ENCODE measurements around the gene ANKRD50. TPM values are rescaled to one million over a fixed set of nuclear protein-coding genes. Genes with fewer than 3 reads are reported as not detected.
A peak's percentile ranks its signal among the peaks of the same experiment; 100 is the strongest.

ANKRD50 gene
- total and polyA plus RNA-seq, 2 of the 4 experiments (the other 2 are of a cell fraction), result 8.1 to 35.3 TPM

- WGBS, 2 experiments (ENCODE audit: extremely low coverage in 2 of 2, insufficient read length in 1 of 2), result 60% methylated on average over 1 of the region's 4 CpGs; no CpG with 5 or more reads in 1 of the 2 experiments
- dilution Hi-C loops (cut with HindIII; ENCODE audit: low sequenced_read_pairs, unreplicated experiment), result no loop called here
- Histone ChIP-seq H2AK5ac (ENCODE audit: low read depth, low read length) (no peak overlapping the region), H3K9me3 (ENCODE audit: control insufficient read depth, insufficient read depth, low read length) (no peaks in the 10 kb centered on the region), H4K20me1 (ENCODE audit: insufficient read depth, low read length) (no peaks in the 10 kb centered on the region), H3K4me3 (ENCODE audit: insufficient read depth, low read depth, low read length) (no peak overlapping the region), H3K4me1 (ENCODE audit: control insufficient read depth, insufficient read depth, low read length) (no peaks in the 10 kb centered on the region), H3K4ac (ENCODE audit: low read depth, low read length) (no peak overlapping the region), H4K91ac (ENCODE audit: insufficient read depth, low read depth, low read length) (no peak overlapping the region), H3K14ac (replicated peaks; ENCODE audit: low read depth, low read length) (no peak overlapping the region), H2BK5ac (ENCODE audit: low read depth, low read length, poor library complexity, severe bottlenecking) (peak overlapping the region; percentile 33), H3K79me1 (ENCODE audit: low read depth in 1 of 2, low read length in 2 of 2) (no peaks in the 10 kb centered on the region), H3K27ac (ENCODE audit: insufficient read depth, low read length) (no peak overlapping the region), H2BK120ac (ENCODE audit: low read depth, low read length) (no peak overlapping the region), H3K18ac (ENCODE audit: low read depth, low read length) (no peak overlapping the region), H3K9me1 (ENCODE audit: insufficient read depth, low read length) (no peaks in the 10 kb centered on the region; the same call in 1 of the 2 replicates), H2AK9ac (replicated peaks; ENCODE audit: low read depth, low read length, poor library complexity) (no peak overlapping the region), H4K5ac (ENCODE audit: low read depth, low read length) (no peak overlapping the region), H4K8ac (ENCODE audit: low read depth in 2 of 2, low read length in 2 of 2) (no peak overlapping the region), H3K4me2 (ENCODE audit: low read depth, low read length) (no peak overlapping the region; the same call in 1 of the 2 replicates), H2BK15ac (ENCODE audit: low read depth, low read length) (no peak overlapping the region), H3K23ac (ENCODE audit: low read depth, low read length) (no peak overlapping the region), H2AFZ (replicated peaks; ENCODE audit: low read length, poor library complexity) (no peak overlapping the region), H3K27me3 (ENCODE audit: control insufficient read depth, insufficient read depth, low read length) (no peaks in the 10 kb centered on the region), H2BK20ac (ENCODE audit: low read depth, low read length) (no peak overlapping the region), H3K36me3 (ENCODE audit: control insufficient read depth, insufficient read depth, low read length) (no peaks in the 10 kb centered on the region), H3K56ac (ENCODE audit: extremely low read depth, insufficient read depth, low read length) (no peak overlapping the region), H3K9ac (ENCODE audit: low read depth, low read length) (no peak overlapping the region)
- DNase-seq, result peak; percentile 94
- intact Hi-C loops (cut with micrococcal nuclease), result loop anchor here (10.0 kb wide), 1 partner anchor 307 kb away; no protein-coding TSS in a partner anchor
- TF ChIP-seq FOS (IDR thresholded peaks at IDR 0.05; ENCODE audit: low read depth, low read length), result 0 out of 2 replicates have a peak, but pooled peaks have one; percentile 24
- TF ChIP-seq CEBPB (IDR thresholded peaks at IDR 0.05; ENCODE audit: low read depth, low read length), result peak; percentile 49; the same call in 1 of the 2 replicates
- TF ChIP-seq CHD1 (IDR thresholded peaks at IDR 0.05; ENCODE audit: low read depth, low read length), result no peak
- TF ChIP-seq RCOR1 (IDR thresholded peaks at IDR 0.05; ENCODE audit: insufficient replicate concordance, low read length), result no peak
- ChIA-PET POLR2A (ENCODE audit: unreplicated experiment) (no interaction called here), CTCF (no interaction called here)
- BruUV-seq (replicated peaks), result no TSS peak
- in situ Hi-C loops (cut with MboI; ENCODE audit: low sequenced_read_pairs), result no loop called here
- ATAC-seq (ENCODE audit: low read depth), result peak; percentile 49
Measured at GRCh38 chr4:124641715-124642381, 70.7 kb downstream of the ANKRD50 start.

Measured in IMR-90 (cell line).